ENCODE results near the gene FAM174C. TPM values are rescaled to one million over a fixed set of nuclear protein-coding genes. Genes with fewer than 3 reads are reported as not detected.
"Not testable (repeated sequence)": the region's sequence is repeated elsewhere in the genome, so short reads cannot be mapped to it uniquely, and the experiment has no call there.

FAM174C gene
- polyA plus RNA-seq, 6 donors from 2014 or later = 48.9 to 80.0 (median 64.7) TPM

- peaks cover 5 to 11% (median 9%) of the 10 kb centered on the region in 3 donors for H3K27me3 Mint-ChIP-seq
- no peak for DNase-seq
- no peaks in the 10 kb centered on the region for H3K36me3 Mint-ChIP-seq
- ATAC-seq (ENCODE audit: low read depth in 2 of 2) = no peak
- peak overlapping the region; percentile 82 to 96 (median 90) for H3K4me3 Mint-ChIP-seq
- peaks cover 21 to 42% (median 34%) of the 10 kb centered on the region in 3 donors for H3K4me1 Mint-ChIP-seq
- peak overlapping the region; percentile 94 to 100 (median 98) for H3K27ac Mint-ChIP-seq
- no peaks in the 10 kb centered on the region for H3K9me3 Mint-ChIP-seq
Observed at GRCh38 chr19:1240925-1241324, 34.4 kb upstream of the FAM174C start.

- no peaks in the 10 kb centered on the region for H3K9me3 Mint-ChIP-seq
- peaks cover 21 to 47% (median 34%) of the 10 kb centered on the region in 3 donors for H3K4me1 Mint-ChIP-seq
- ATAC-seq (ENCODE audit: low read depth in 2 of 2) (peak; percentile 67), DNase-seq (peak; percentile 85)
- H3K27me3 Mint-ChIP-seq = peaks cover 5 to 11% (median 9%) of the 10 kb centered on the region in 3 donors
- peak within 1 kb of the TSS; percentile 82 to 96 (median 92) for H3K4me3 Mint-ChIP-seq
- no peaks in the 10 kb centered on the region for H3K36me3 Mint-ChIP-seq
- peak within 1 kb of the TSS; percentile 94 to 100 (median 98) for H3K27ac Mint-ChIP-seq
Observed at GRCh38 chr19:1241417-1242095, 33.8 kb upstream of the FAM174C start, which contains the start of gene ATP5F1D. ATP5F1D (plus strand) TSS chr19:1241751; CDS start chr19:1241851, 100 bp downstream.

- DNase-seq = peak; percentile 87
- Mint-ChIP-seq H3K4me1 (peaks cover 12 to 45% (median 24%) of the 10 kb centered on the region in 3 donors), H3K4me3 (peak overlapping the region; percentile 68 to 88 (median 82)), H3K36me3 (no peaks in the 10 kb centered on the region), H3K9me3 (no peaks in the 10 kb centered on the region), H3K27ac (peak overlapping the region; percentile 15 to 98 (median 86)), H3K27me3 (peaks cover 0 to under 1% (median 0%) of the 10 kb centered on the region in 3 donors)
- peak; percentile 44 to 45 for ATAC-seq (ENCODE audit: low read depth in 2 of 2)
Observed at GRCh38 chr19:1243768-1244692, 31.3 kb upstream of the FAM174C start.

- ATAC-seq (ENCODE audit: low read depth in 2 of 2) (no peak), DNase-seq (no peak)
- Mint-ChIP-seq H3K27ac (peak overlapping the region; percentile 15 to 98 (median 86)), H3K27me3 (no peaks in the 10 kb centered on the region), H3K4me1 (peaks cover 12 to 40% (median 18%) of the 10 kb centered on the region in 3 donors), H3K4me3 (peak overlapping the region; percentile 68 to 88 (median 76)), H3K36me3 (no peaks in the 10 kb centered on the region), H3K9me3 (no peaks in the 10 kb centered on the region)
Observed at GRCh38 chr19:1244693-1245451, 30.5 kb upstream of the FAM174C start.

- peaks cover 12 to 39% (median 18%) of the 10 kb centered on the region in 3 donors for H3K4me1 Mint-ChIP-seq
- H3K4me3 Mint-ChIP-seq = peak overlapping the region in 1 of 8 donors; percentile 74
- peak overlapping the region in 1 of 6 donors; percentile 57 for H3K27ac Mint-ChIP-seq
- H3K36me3 Mint-ChIP-seq = no peaks in the 10 kb centered on the region
- no peaks in the 10 kb centered on the region for H3K9me3 Mint-ChIP-seq
- DNase-seq (no peak), ATAC-seq (ENCODE audit: low read depth in 2 of 2) (no peak)
- H3K27me3 Mint-ChIP-seq = no peaks in the 10 kb centered on the region
Observed at GRCh38 chr19:1245494-1246264, 29.7 kb upstream of the FAM174C start.

GRCh38 chr19:1246265-1247087 lies 28.9 kb upstream of the FAM174C start:
- Mint-ChIP-seq H3K4me3 (peak overlapping the region in 4 of 8 donors; percentile 20 to 74 (median 49)), H3K27ac (peak overlapping the region in 3 of 6 donors; percentile 33 to 70 (median 69)), H3K4me1 (peaks cover 13 to 33% (median 15%) of the 10 kb centered on the region in 3 donors)
- not testable (repeated sequence) for H3K9me3 Mint-ChIP-seq; H3K36me3 Mint-ChIP-seq; ATAC-seq (ENCODE audit: low read depth in 2 of 2); DNase-seq; H3K27me3 Mint-ChIP-seq

- Mint-ChIP-seq H3K36me3 (no peaks in the 10 kb centered on the region), H3K4me3 (peak overlapping the region in 7 of 8 donors; percentile 20 to 85 (median 44)), H3K9me3 (no peaks in the 10 kb centered on the region), H3K27me3 (no peaks in the 10 kb centered on the region), H3K27ac (peak overlapping the region in 3 of 6 donors; percentile 57 to 84 (median 66)), H3K4me1 (peaks cover 14 to 28% (median 16%) of the 10 kb centered on the region in 3 donors)
- DNase-seq = no peak
- no peak for ATAC-seq (ENCODE audit: low read depth in 2 of 2)
Observed at GRCh38 chr19:1247748-1248138, 27.6 kb upstream of the FAM174C start.

- DNase-seq = peak; percentile 78
- no peaks in the 10 kb centered on the region for H3K27me3 Mint-ChIP-seq
- H3K36me3 Mint-ChIP-seq = no peaks in the 10 kb centered on the region
- ATAC-seq (ENCODE audit: low read depth in 2 of 2) = peak; percentile 2 to 8
- H3K4me1 Mint-ChIP-seq = peaks cover 16 to 24% (median 17%) of the 10 kb centered on the region in 3 donors
- no peaks in the 10 kb centered on the region for H3K9me3 Mint-ChIP-seq
- peak within 1 kb of the TSS in 5 of 6 donors; percentile 21 to 94 (median 86) for H3K27ac Mint-ChIP-seq
- H3K4me3 Mint-ChIP-seq = peak within 1 kb of the TSS; percentile 64 to 93 (median 78)
Observed at GRCh38 chr19:1248139-1248785, 27.1 kb upstream of the FAM174C start, which contains the start of gene MIDN. MIDN (plus strand) TSS chr19:1248583; CDS start chr19:1250297, 1,714 bp downstream.

GRCh38 chr19:1248786-1249297 lies 26.5 kb upstream of the FAM174C start:
- Mint-ChIP-seq H3K27ac (peak overlapping the region in 2 of 6 donors; percentile 80 to 84), H3K36me3 (no peaks in the 10 kb centered on the region), H3K4me3 (peak overlapping the region; percentile 64 to 89 (median 76)), H3K9me3 (no peaks in the 10 kb centered on the region), H3K4me1 (peaks cover 20 to 25% (median 21%) of the 10 kb centered on the region in 3 donors), H3K27me3 (no peaks in the 10 kb centered on the region)
- ATAC-seq (ENCODE audit: low read depth in 2 of 2) (peak; percentile 24 to 29), DNase-seq (peak; percentile 84)

GRCh38 chr19:1249298-1249989 lies 25.9 kb upstream of the FAM174C start:
- Mint-ChIP-seq H3K9me3 (no peaks in the 10 kb centered on the region), H3K4me3 (peak overlapping the region; percentile 82 to 94 (median 90)), H3K27me3 (no peaks in the 10 kb centered on the region), H3K27ac (peak overlapping the region; percentile 89 to 97 (median 94)), H3K36me3 (no peaks in the 10 kb centered on the region), H3K4me1 (peaks cover 19 to 25% (median 22%) of the 10 kb centered on the region in 3 donors)
- DNase-seq (peak; percentile 94), ATAC-seq (ENCODE audit: low read depth in 2 of 2) (peak; percentile 55 to 62)
